DOHH2 (cell line): ENCODE measurements around the gene RRM2.

Experiments used
- H3F3A ChIP-seq: fragments of 200-600 bp; sonication (generic), shearing (Covaris generic); 2 replicates; pipeline ENCODE4 v1.6.0; 2016; ENCODE audit warnings: antibody characterized with exemption, mild to moderate bottlenecking; ENCODE audit not compliant: control insufficient read depth, insufficient read depth
- H3K27ac ChIP-seq: fragments of 200-600 bp; sonication (generic); 2 replicates; pipeline ENCODE4 v1.5.1; 2014; ENCODE audit warnings: low read depth, mild to moderate bottlenecking, low read length, moderate library complexity
- H3K27me3 ChIP-seq: fragments of 200-600 bp; sonication (generic); 2 replicates; pipeline ENCODE4 v1.6.1; 2014; ENCODE audit warnings: mild to moderate bottlenecking, low read length, mixed read lengths; ENCODE audit not compliant: control insufficient read depth
- H3K36me3 ChIP-seq: fragments of 200-600 bp; sonication (generic); 2 replicates; pipeline ENCODE4 v1.6.1; 2014; ENCODE audit warnings: mild to moderate bottlenecking, low read length, moderate library complexity, mixed read lengths; ENCODE audit not compliant: control insufficient read depth
- H3K4me1 ChIP-seq: fragments of 200-600 bp; sonication (generic); 2 replicates; pipeline ENCODE4 v1.6.1; 2014; ENCODE audit warnings: mild to moderate bottlenecking, low read length, mixed read lengths; ENCODE audit not compliant: control insufficient read depth
- H3K4me2 ChIP-seq: fragments of 200-600 bp; sonication (generic); 2 replicates; pipeline ENCODE4 v1.6.0; 2014; ENCODE audit warnings: mild to moderate bottlenecking, low read length, moderate library complexity
- H3K4me3 ChIP-seq: fragments of 200-600 bp; sonication (generic); 2 replicates; pipeline ENCODE4 v1.5.1; 2014; ENCODE audit warnings: mild to moderate bottlenecking, low read length, mixed read lengths
- H3K79me2 ChIP-seq: fragments of 200-600 bp; sonication (generic); 2 replicates; pipeline ENCODE4 v1.6.1; 2014; ENCODE audit warnings: mild to moderate bottlenecking, low read length, mixed read lengths; ENCODE audit not compliant: control insufficient read depth
- H3K9me2 ChIP-seq: fragments of 200-600 bp; sonication (generic); replicated peaks from 2 replicates; pipeline ENCODE4 v1.6.1; 2014; ENCODE audit warnings: mild to moderate bottlenecking, low read length, mixed read lengths; ENCODE audit not compliant: control insufficient read depth
- H3K9me3 ChIP-seq: fragments of 200-600 bp; sonication (generic); 2 replicates; pipeline ENCODE4 v1.6.1; 2014; ENCODE audit warnings: antibody characterized with exemption, low read length, mixed read lengths; ENCODE audit not compliant: control insufficient read depth, insufficient read depth
- H4K20me1 ChIP-seq: fragments of 200-600 bp; sonication (generic); 2 replicates; pipeline ENCODE4 v1.6.0; 2014; ENCODE audit warnings: low read depth, mild to moderate bottlenecking, antibody characterized with exemption, low read length, moderate library complexity; ENCODE audit not compliant: control insufficient read depth, insufficient read depth
- CTCF ChIP-seq: fragments of 200-600 bp; sonication (generic); IDR thresholded peaks from one replicate; pipeline ENCODE4 v1.5.1; 2014; ENCODE audit warnings: antibody characterized with exemption, mild to moderate bottlenecking, low read depth, low read length; ENCODE audit not compliant: poor library complexity, severe bottlenecking
- EZH2phosphoT487 ChIP-seq: fragments of 200-600 bp; sonication (generic); IDR thresholded peaks from 2 replicates; pipeline ENCODE4 v1.6.1; 2017; ENCODE audit warnings: borderline replicate concordance, mild to moderate bottlenecking, antibody characterized with exemption, low read length, moderate library complexity, mixed read lengths

RRM2 gene

GRCh38 chr2:10085668-10086059, 36.9 kb upstream of the RRM2 start:
- Histone ChIP-seq H3K9me3 (no peaks in the 10 kb centered on the region), H3K4me3 (no peak overlapping the region), H3K4me1 (peaks cover 93% of the 10 kb centered on the region), H3K36me3 (no peaks in the 10 kb centered on the region), H3F3A (peaks cover 46% of the 10 kb centered on the region), H3K9me2 (no peaks in the 10 kb centered on the region), H4K20me1 (no peaks in the 10 kb centered on the region), H3K4me2 (no peak overlapping the region), H3K27me3 (no peaks in the 10 kb centered on the region), H3K79me2 (no peaks in the 10 kb centered on the region), H3K27ac (peak overlapping the region; percentile 29)
- TF ChIP-seq EZH2phosphoT487 (no peak), CTCF (no peak)

- Histone ChIP-seq H3K9me3 (peaks cover under 1% of the 10 kb centered on the region; the same call in 1 of the 2 replicates), H3K4me3 (no peak overlapping the region), H3K79me2 (no peaks in the 10 kb centered on the region), H3K36me3 (no peaks in the 10 kb centered on the region), H3K27me3 (no peaks in the 10 kb centered on the region), H3K4me2 (peak overlapping the region; percentile 12; the same call in 1 of the 2 replicates), H3K4me1 (peaks cover 93% of the 10 kb centered on the region), H4K20me1 (no peaks in the 10 kb centered on the region), H3F3A (peaks cover 41% of the 10 kb centered on the region), H3K9me2 (no peaks in the 10 kb centered on the region), H3K27ac (peak overlapping the region; percentile 20; the same call in 1 of the 2 replicates)
- TF ChIP-seq CTCF (peak; percentile 12), EZH2phosphoT487 (no peak)
Observed at GRCh38 chr2:10086950-10087349, 35.6 kb upstream of the RRM2 start.

- Histone ChIP-seq H3K4me3 (no peak overlapping the region), H3K79me2 (no peaks in the 10 kb centered on the region), H3F3A (peaks cover 37% of the 10 kb centered on the region), H3K4me2 (peak overlapping the region; percentile 12; the same call in 1 of the 2 replicates), H3K36me3 (0 out of 2 replicates have a peak, but pooled peaks cover under 1% of the 10 kb centered on the region), H3K9me2 (no peaks in the 10 kb centered on the region), H3K9me3 (peaks cover 5% of the 10 kb centered on the region), H4K20me1 (no peaks in the 10 kb centered on the region), H3K27me3 (no peaks in the 10 kb centered on the region), H3K4me1 (peaks cover 89% of the 10 kb centered on the region), H3K27ac (peak overlapping the region; percentile 20; the same call in 1 of the 2 replicates)
- TF ChIP-seq EZH2phosphoT487, result no peak
- no peak for TF ChIP-seq CTCF
Observed at GRCh38 chr2:10087360-10087759, 35.2 kb upstream of the RRM2 start.
